Breast epithelium (tissue), 4 donors: ENCODE data around the gene ZCCHC14. TPM values are rescaled to one million over a fixed set of nuclear protein-coding genes. Genes with fewer than 3 reads are reported as not detected.
"Not testable (repeated sequence)": the region's sequence is repeated elsewhere in the genome, so short reads cannot be mapped to it uniquely, and the experiment has no call there.

Experiments
- DNase-seq, 2 donors: peaks; one replicate each; pipeline ENCODE4 v3.0.0-alpha.2; 2019; ENCODE audit warnings: low spot score in 2 of 2
- H3K27ac ChIP-seq, 2 donors: fragments of 200-600 bp; sonication (generic) in 1 of 2; one replicate each; pipeline ENCODE4 v1.5.1; 2016 to 2019; ENCODE audit warnings: mild to moderate bottlenecking in 1 of 2
- H3K27me3 ChIP-seq, 2 donors: fragments of 200-600 bp; sonication (generic) in 1 of 2; one replicate each; pipeline versions ENCODE4 v1.5.1 to v1.6.0; 2017 to 2019; ENCODE audit warnings: control low read depth in 1 of 2, mild to moderate bottlenecking in 1 of 2
- H3K36me3 ChIP-seq: fragments of 200-600 bp; one replicate; pipeline ENCODE4 v1.5.1; 2019
- H3K4me1 ChIP-seq, 2 donors: fragments of 200-600 bp; sonication (generic); one replicate each; pipeline ENCODE4 v1.5.1; 2016 to 2019; ENCODE audit warnings: control low read depth in 1 of 2
- H3K4me3 ChIP-seq, 3 donors: fragments of 200-600 bp; sonication (generic); 1 replicate in 2 of 3; 2 replicates in 1 of 3; pipeline ENCODE4 v1.5.1; 2016 to 2019; ENCODE audit warnings: mild to moderate bottlenecking in 3 of 3, moderate library complexity in 2 of 3
- H3K9me3 ChIP-seq, 2 donors: fragments of 200-600 bp; sonication (generic) in 1 of 2; one replicate each; pipeline ENCODE4 v1.5.1; 2016 to 2019; ENCODE audit warnings: control low read depth in 1 of 2
- POLR2A ChIP-seq: fragments of 450-650 bp; IDR thresholded peaks from one replicate; pipeline ENCODE4 v1.6.1; 2016; ENCODE audit warnings: antibody characterized with exemption, mild to moderate bottlenecking, moderate library complexity
- POLR2AphosphoS5 ChIP-seq, 3 donors: sonication (generic); formaldehyde crosslinking; IDR thresholded peaks; one replicate each; pipeline ENCODE4 v1.6.1; 2017; ENCODE audit warnings: antibody characterized with exemption in 3 of 3
- intact Hi-C: fragments of 100-400 bp; cut with DNase I; formaldehyde crosslinking; loops from one replicate; pipeline ENCODE4 v1.15.1; 2023; ENCODE audit warnings: low total_unique reads
- total RNA-seq, 3 donors: library from RNA; depleted of rRNA; stranded (reverse); fragments of >200 nt; gene quantifications; one replicate each; pipeline ENCODE4 v1.1.0, GENCODE V29; 2016
- TF ChIP-seq, protein P1 (sequence below), 3 donors: fragments of 450-650 bp; IDR thresholded peaks; one replicate each; pipeline ENCODE4 v1.5.1; 2016 to 2017; ENCODE audit warnings: antibody characterized with exemption in 3 of 3, mild to moderate bottlenecking in 3 of 3, moderate library complexity in 3 of 3

The ZCCHC14 gene
- total RNA-seq, 3 donors from 2014 or later = 15.2 to 21.0 (median 18.7) TPM

- Histone ChIP-seq H3K4me1 (peaks cover 3 to 4% of the 10 kb centered on the region in 2 donors), H3K9me3 (no peaks in the 10 kb centered on the region), H3K4me3 (peak overlapping the region in 2 of 3 donors; percentile 53 to 79), H3K36me3 (no peaks in the 10 kb centered on the region), H3K27ac (no peak overlapping the region), H3K27me3 (no peaks in the 10 kb centered on the region)
- TF ChIP-seq, protein P1, sequence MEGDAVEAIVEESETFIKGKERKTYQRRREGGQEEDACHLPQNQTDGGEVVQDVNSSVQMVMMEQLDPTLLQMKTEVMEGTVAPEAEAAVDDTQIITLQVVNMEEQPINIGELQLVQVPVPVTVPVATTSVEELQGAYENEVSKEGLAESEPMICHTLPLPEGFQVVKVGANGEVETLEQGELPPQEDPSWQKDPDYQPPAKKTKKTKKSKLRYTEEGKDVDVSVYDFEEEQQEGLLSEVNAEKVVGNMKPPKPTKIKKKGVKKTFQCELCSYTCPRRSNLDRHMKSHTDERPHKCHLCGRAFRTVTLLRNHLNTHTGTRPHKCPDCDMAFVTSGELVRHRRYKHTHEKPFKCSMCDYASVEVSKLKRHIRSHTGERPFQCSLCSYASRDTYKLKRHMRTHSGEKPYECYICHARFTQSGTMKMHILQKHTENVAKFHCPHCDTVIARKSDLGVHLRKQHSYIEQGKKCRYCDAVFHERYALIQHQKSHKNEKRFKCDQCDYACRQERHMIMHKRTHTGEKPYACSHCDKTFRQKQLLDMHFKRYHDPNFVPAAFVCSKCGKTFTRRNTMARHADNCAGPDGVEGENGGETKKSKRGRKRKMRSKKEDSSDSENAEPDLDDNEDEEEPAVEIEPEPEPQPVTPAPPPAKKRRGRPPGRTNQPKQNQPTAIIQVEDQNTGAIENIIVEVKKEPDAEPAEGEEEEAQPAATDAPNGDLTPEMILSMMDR (IDR thresholded peaks at IDR 0.05) = no peak
- TF ChIP-seq POLR2A (no peak), POLR2AphosphoS5 (IDR thresholded peaks at IDR 0.05) (no peak)
- intact Hi-C loops = no loop called here
- DNase-seq = no peak
Observed at GRCh38 chr16:87493608-87494280, 920 bp upstream of the ZCCHC14 start.

DNA sequence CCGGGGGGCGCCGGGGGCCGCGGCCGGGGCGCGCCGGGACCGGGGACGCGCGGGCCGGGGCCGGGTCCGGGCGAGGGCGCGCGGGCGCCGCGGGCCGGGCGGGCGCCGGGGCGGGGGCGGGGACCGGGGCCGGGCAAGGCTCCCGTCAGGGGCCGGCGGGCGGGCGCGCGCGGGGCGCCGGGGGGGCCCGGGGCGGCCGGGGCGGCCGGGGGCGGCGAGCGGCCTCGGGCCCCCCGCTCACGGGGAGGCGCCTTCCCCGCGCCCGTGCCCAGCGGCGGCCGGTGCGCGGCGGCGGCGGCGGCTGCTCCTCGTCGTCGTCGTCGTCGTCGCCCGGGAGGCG, 563 bp downstream of the ZCCHC14 start:
- Histone ChIP-seq H3K36me3 (no peaks in the 10 kb centered on the region), H3K27me3 (no peaks in the 10 kb centered on the region), H3K4me1 (peaks cover 3 to 4% of the 10 kb centered on the region in 2 donors), H3K9me3 (no peaks in the 10 kb centered on the region), H3K27ac (peak overlapping the region in 1 of 2 donors; percentile 90), H3K4me3 (peak overlapping the region; percentile 42 to 79 (median 53))
- intact Hi-C loops = no loop called here
- DNase-seq = no peak
- TF ChIP-seq, protein P1 (IDR thresholded peaks at IDR 0.05) = no peak
- TF ChIP-seq POLR2A (no peak), POLR2AphosphoS5 (IDR thresholded peaks at IDR 0.05) (no peak)

GRCh38 chr16:87491522-87492290, 1.1 kb downstream of the ZCCHC14 start:
- H3K4me3 ChIP-seq = peak overlapping the region; percentile 42 to 76 (median 52)
- intact Hi-C loops = loop anchor here (1.0 kb wide), 1 partner anchor 49 kb away; no protein-coding TSS in a partner anchor
- DNase-seq = no peak
- peaks cover 3 to 4% of the 10 kb centered on the region in 2 donors for H3K4me1 ChIP-seq
- H3K27me3 ChIP-seq = no peaks in the 10 kb centered on the region
- H3K9me3 ChIP-seq = no peaks in the 10 kb centered on the region
- H3K27ac ChIP-seq = peak overlapping the region in 1 of 2 donors; percentile 63
- H3K36me3 ChIP-seq = no peaks in the 10 kb centered on the region
- TF ChIP-seq POLR2AphosphoS5 (IDR thresholded peaks at IDR 0.05) = no peak
- TF ChIP-seq, protein P1 (IDR thresholded peaks at IDR 0.05) = no peak
- TF ChIP-seq POLR2A = no peak

GRCh38 chr16:87490799-87491521, 1.9 kb downstream of the ZCCHC14 start:
- H3K27ac ChIP-seq = peak overlapping the region in 1 of 2 donors; percentile 63
- H3K4me3 ChIP-seq = peak overlapping the region; percentile 42 to 76 (median 52)
- not testable (repeated sequence) for H3K4me1 ChIP-seq, DNase-seq, H3K9me3 ChIP-seq, H3K27me3 ChIP-seq, H3K36me3 ChIP-seq
- intact Hi-C loops = loop anchor here (1.0 kb wide), 1 partner anchor 49 kb away; no protein-coding TSS in a partner anchor

- intact Hi-C loops = no loop called here
- no peak for TF ChIP-seq POLR2AphosphoS5 (IDR thresholded peaks at IDR 0.05)
- TF ChIP-seq, protein P1 (IDR thresholded peaks at IDR 0.05) = no peak
- no peak for TF ChIP-seq POLR2A
- Histone ChIP-seq H3K4me1 (peaks cover 3 to 4% of the 10 kb centered on the region in 2 donors), H3K36me3 (no peaks in the 10 kb centered on the region), H3K27me3 (no peaks in the 10 kb centered on the region), H3K27ac (peak overlapping the region in 1 of 2 donors; percentile 16), H3K4me3 (peak overlapping the region; percentile 42 to 76 (median 52)), H3K9me3 (no peaks in the 10 kb centered on the region)
- DNase-seq = no peak
Observed at GRCh38 chr16:87490096-87490798, 2.6 kb downstream of the ZCCHC14 start.
